HEK293 (cell line): Measurements from ENCODE around the gene SLC27A3.

Experiments
- BCL11A ChIP-seq: fragments of 450-650 bp; formaldehyde crosslinking; IDR thresholded peaks from 2 replicates; pipeline ENCODE4 v1.5.1; 2016; ENCODE audit warnings: low read depth, missing biosample characterization, missing genetic modification characterization
- CTCF ChIP-seq: fragments of 450-650 bp; formaldehyde crosslinking; IDR thresholded peaks from 2 replicates; pipeline ENCODE4 v1.5.1; 2016; ENCODE audit warnings: missing biosample characterization, missing genetic modification characterization
- KLF1 ChIP-seq: fragments of 450-650 bp; formaldehyde crosslinking; IDR thresholded peaks from 2 replicates; pipeline ENCODE4 v1.5.1; 2016; ENCODE audit warnings: missing biosample characterization, missing genetic modification characterization
- OSR2 ChIP-seq: fragments of 450-650 bp; formaldehyde crosslinking; IDR thresholded peaks from 2 replicates; pipeline ENCODE4 v1.5.1; 2016; ENCODE audit warnings: missing biosample characterization, missing genetic modification characterization
- PRDM10 ChIP-seq: fragments of 450-650 bp; formaldehyde crosslinking; IDR thresholded peaks from 2 replicates; pipeline ENCODE4 v1.5.1; 2016; ENCODE audit warnings: missing biosample characterization, missing genetic modification characterization
- SP2 ChIP-seq: fragments of 450-650 bp; formaldehyde crosslinking; IDR thresholded peaks from 2 replicates; pipeline ENCODE4 v1.5.1; 2016; ENCODE audit warnings: missing biosample characterization, missing genetic modification characterization
- ZBTB1 ChIP-seq: fragments of 450-650 bp; formaldehyde crosslinking; IDR thresholded peaks from 2 replicates; pipeline ENCODE4 v1.5.1; 2016; ENCODE audit warnings: missing biosample characterization, missing genetic modification characterization
- ZBTB11 ChIP-seq: fragments of 450-650 bp; formaldehyde crosslinking; conservative IDR thresholded peaks from 2 replicates; pipeline ENCODE4 v1.5.1; 2016; ENCODE audit warnings: low read depth, missing biosample characterization, missing genetic modification characterization
- ZFHX2 ChIP-seq: fragments of 450-650 bp; formaldehyde crosslinking; conservative IDR thresholded peaks from 2 replicates; pipeline ENCODE4 v1.5.1; 2016; ENCODE audit warnings: missing biosample characterization, missing genetic modification characterization
- ZFP69B ChIP-seq: fragments of 450-650 bp; formaldehyde crosslinking; IDR thresholded peaks from 2 replicates; pipeline ENCODE4 v1.5.1; 2016; ENCODE audit warnings: missing biosample characterization, missing genetic modification characterization
- ZNF18 ChIP-seq: fragments of 450-650 bp; formaldehyde crosslinking; IDR thresholded peaks from 2 replicates; pipeline ENCODE4 v1.5.1; 2016; ENCODE audit warnings: missing biosample characterization, missing genetic modification characterization
- ZNF184 ChIP-seq: fragments of 450-650 bp; IDR thresholded peaks from 2 replicates; pipeline ENCODE4 v1.5.1; 2018; ENCODE audit warnings: missing biosample characterization, mild to moderate bottlenecking, missing genetic modification characterization
- ZNF223 ChIP-seq: fragments of 450-650 bp; formaldehyde crosslinking; IDR thresholded peaks from 2 replicates; pipeline ENCODE4 v1.5.1; 2016; ENCODE audit warnings: missing biosample characterization, missing genetic modification characterization
- ZNF302 ChIP-seq: fragments of 450-650 bp; formaldehyde crosslinking; IDR thresholded peaks from 2 replicates; pipeline ENCODE4 v1.5.1; 2016; ENCODE audit warnings: missing biosample characterization, missing genetic modification characterization, low read depth
- ZNF354C ChIP-seq: fragments of 450-650 bp; formaldehyde crosslinking; IDR thresholded peaks from 2 replicates; pipeline ENCODE4 v1.5.1; 2016; ENCODE audit warnings: missing biosample characterization, missing genetic modification characterization, low read depth, borderline replicate concordance
- ZNF391 ChIP-seq: fragments of 450-650 bp; formaldehyde crosslinking; IDR thresholded peaks from 2 replicates; pipeline ENCODE4 v1.5.1; 2016; ENCODE audit warnings: low read depth, missing biosample characterization, missing genetic modification characterization, borderline replicate concordance
- ZNF394 ChIP-seq: fragments of 450-650 bp; formaldehyde crosslinking; IDR thresholded peaks from 2 replicates; pipeline ENCODE4 v1.5.1; 2016; ENCODE audit warnings: missing biosample characterization, missing genetic modification characterization, mild to moderate bottlenecking, moderate library complexity, borderline replicate concordance
- ZNF433 ChIP-seq: fragments of 450-650 bp; formaldehyde crosslinking; IDR thresholded peaks from 2 replicates; pipeline ENCODE4 v1.5.1; 2016; ENCODE audit warnings: missing biosample characterization, missing genetic modification characterization, low read depth
- ZNF473 ChIP-seq: fragments of 450-650 bp; formaldehyde crosslinking; IDR thresholded peaks from 2 replicates; pipeline ENCODE4 v1.5.1; 2017; ENCODE audit warnings: missing biosample characterization, missing genetic modification characterization
- ZNF501 ChIP-seq: fragments of 450-650 bp; formaldehyde crosslinking; IDR thresholded peaks from 2 replicates; pipeline ENCODE4 v1.5.1; 2016; ENCODE audit warnings: missing biosample characterization, missing genetic modification characterization
- ZNF544 ChIP-seq: fragments of 450-650 bp; formaldehyde crosslinking; IDR thresholded peaks from 2 replicates; pipeline ENCODE4 v1.5.0; 2017; ENCODE audit warnings: missing biosample characterization, missing genetic modification characterization
- ZNF558 ChIP-seq: fragments of 450-650 bp; formaldehyde crosslinking; IDR thresholded peaks from 2 replicates; pipeline ENCODE4 v1.5.1; 2016; ENCODE audit warnings: missing biosample characterization, missing genetic modification characterization
- ZNF571 ChIP-seq: fragments of 450-650 bp; formaldehyde crosslinking; IDR thresholded peaks from 2 replicates; pipeline ENCODE4 v1.5.0; 2017; ENCODE audit warnings: missing biosample characterization, missing genetic modification characterization
- ZNF639 ChIP-seq: fragments of 450-650 bp; formaldehyde crosslinking; IDR thresholded peaks from 2 replicates; pipeline ENCODE4 v1.5.1; 2016; ENCODE audit warnings: missing biosample characterization, missing genetic modification characterization
- ZNF670 ChIP-seq: fragments of 450-650 bp; formaldehyde crosslinking; IDR thresholded peaks from 2 replicates; pipeline ENCODE4 v1.5.1; 2016; ENCODE audit warnings: missing biosample characterization, missing genetic modification characterization, low read depth
- ZNF707 ChIP-seq: fragments of 450-650 bp; formaldehyde crosslinking; IDR thresholded peaks from 2 replicates; pipeline ENCODE4 v1.5.1; 2016; ENCODE audit warnings: missing biosample characterization, missing genetic modification characterization
- ZNF785 ChIP-seq: fragments of 450-650 bp; formaldehyde crosslinking; IDR thresholded peaks from 2 replicates; pipeline ENCODE4 v1.5.1; 2016; ENCODE audit warnings: missing biosample characterization, missing genetic modification characterization
- ZNF792 ChIP-seq: fragments of 450-650 bp; formaldehyde crosslinking; IDR thresholded peaks from 2 replicates; pipeline ENCODE4 v1.5.1; 2016; ENCODE audit warnings: missing biosample characterization, missing genetic modification characterization
- ZSCAN23 ChIP-seq: fragments of 450-650 bp; formaldehyde crosslinking; IDR thresholded peaks from 2 replicates; pipeline ENCODE4 v1.5.1; 2016; ENCODE audit warnings: missing biosample characterization, missing genetic modification characterization

Gene SLC27A3

GRCh38 chr1:153728305-153729066 lies 46.7 kb upstream of the SLC27A3 start (continued):
- TF ChIP-seq PRDM10 (tag by site-specific recombination) (no peak), ZNF433 (tag by site-specific recombination) (no peak), CTCF (tag by site-specific recombination) (no peak), ZNF571 (tag by site-specific recombination) (no peak), OSR2 (tag by site-specific recombination) (peak; percentile 90), ZNF707 (no peak), KLF1 (tag by site-specific recombination) (no peak), ZNF473 (tag by site-specific recombination) (no peak), ZSCAN23 (no peak), ZBTB11 (tag by site-specific recombination) (0 out of 2 replicates have a peak, but pooled peaks have one; percentile 22), ZNF501 (tag by site-specific recombination) (0 out of 2 replicates have a peak, but pooled peaks have one; percentile 36), ZNF223 (tag by site-specific recombination) (no peak), ZFP69B (no peak), ZBTB1 (tag by site-specific recombination) (no peak), ZNF792 (tag by site-specific recombination) (no peak), ZNF354C (no peak), ZNF785 (tag by site-specific recombination) (no peak), ZNF558 (tag by site-specific recombination) (no peak), ZFHX2 (tag by site-specific recombination) (peak; percentile 54), ZNF184 (tag by site-specific recombination) (no peak), ZNF302 (no peak), ZNF670 (no peak), ZNF394 (tag by site-specific recombination) (peak; percentile 99), ZNF391 (tag by site-specific recombination) (no peak), ZNF544 (tag by site-specific recombination) (no peak), ZNF18 (tag by site-specific recombination) (no peak), BCL11A (tag by site-specific recombination) (no peak), ZNF639 (tag by site-specific recombination) (0 out of 2 replicates have a peak, but pooled peaks have one; percentile 7), SP2 (peak; percentile 37)
